ENCODE results near the gene SMURF2.

SMURF2 gene

GRCh38 chr17:64632606-64633005, 29.5 kb downstream of the SMURF2 start:
- POLR2A ChIA-PET = interaction anchor here (0.6 to 1.1 kb wide), 2 partner anchors 29 to 127 kb away, joined by 3 to 4 read pairs; partner anchors contain the start of gene SMURF2
- CTCF ChIA-PET = interaction anchor here (0.6 to 0.7 kb wide), 3 partner anchors 11 to 116 kb away, joined by 3 to 9 read pairs (median 4); no protein-coding TSS in a partner anchor

GRCh38 chr17:64632194-64632593, 29.9 kb downstream of the SMURF2 start:
- DNase-seq (ENCODE audit: extremely low spot score) = no peak
- CTCF ChIA-PET = interaction anchor here (0.6 to 0.7 kb wide), 4 partner anchors 12 to 211 kb away, joined by 3 to 9 read pairs (median 4); no protein-coding TSS in a partner anchor
- no peak for TF ChIP-seq CTBP1 (IDR thresholded peaks at IDR 0.05; ENCODE audit: borderline replicate concordance)
- no peak for TF ChIP-seq ARNT (IDR thresholded peaks at IDR 0.05)
- no peak for TF ChIP-seq BHLHE40 (IDR thresholded peaks at IDR 0.05; ENCODE audit: borderline replicate concordance)
- POLR2A ChIA-PET = interaction anchor here (0.6 to 1.1 kb wide), 2 partner anchors 30 to 127 kb away, joined by 3 to 4 read pairs; partner anchors contain the start of gene SMURF2

More at GRCh38 chr17:64632606-64633005, 29.5 kb downstream of the SMURF2 start:
- no peak for DNase-seq (ENCODE audit: extremely low spot score)
- TF ChIP-seq NFRKB (IDR thresholded peaks at IDR 0.05) (no peak), FOXK2 (IDR thresholded peaks at IDR 0.05) (no peak), SUZ12 (IDR thresholded peaks at IDR 0.05) (no peak), TARDBP (IDR thresholded peaks at IDR 0.05) (no peak), FOXM1 (IDR thresholded peaks at IDR 0.05; ENCODE audit: borderline replicate concordance) (no peak), ELF4 (IDR thresholded peaks at IDR 0.05) (no peak), FOXA1 (IDR thresholded peaks at IDR 0.05) (no peak)

- ChIA-PET POLR2A (interaction anchor here (0.6 to 1.2 kb wide), 4 partner anchors 11 to 125 kb away, joined by 3 read pairs; partner anchors contain the start of gene CEP95), CTCF (no interaction called here)
- no peak for DNase-seq (ENCODE audit: extremely low spot score)
- no peak for TF ChIP-seq SP1 (IDR thresholded peaks at IDR 0.05)
- no peak for TF ChIP-seq FOXK2 (IDR thresholded peaks at IDR 0.05)
- TF ChIP-seq PKNOX1 (IDR thresholded peaks at IDR 0.05) = no peak
- TF ChIP-seq LEF1 (IDR thresholded peaks at IDR 0.05; ENCODE audit: borderline replicate concordance) = no peak
- TF ChIP-seq L3MBTL2 (conservative IDR thresholded peaks at IDR 0.05) = no peak
- TF ChIP-seq TARDBP (IDR thresholded peaks at IDR 0.05) = no peak
- TF ChIP-seq ELF4 (IDR thresholded peaks at IDR 0.05) = no peak
These were observed 31.5 kb downstream of the SMURF2 start for GRCh38 chr17:64630309-64631223.

- ChIA-PET POLR2A (no interaction called here), CTCF (no interaction called here)
- no peak for DNase-seq (ENCODE audit: extremely low spot score)
- TF ChIP-seq SUZ12 (IDR thresholded peaks at IDR 0.05) = no peak
- no peak for TF ChIP-seq ARNT (IDR thresholded peaks at IDR 0.05)
- no peak for TF ChIP-seq HDGF (IDR thresholded peaks at IDR 0.05; ENCODE audit: borderline replicate concordance)
- no peak for TF ChIP-seq NFRKB (IDR thresholded peaks at IDR 0.05)
- no peak for TF ChIP-seq CTBP1 (IDR thresholded peaks at IDR 0.05; ENCODE audit: borderline replicate concordance)
- no peak for TF ChIP-seq ZNF384 (IDR thresholded peaks at IDR 0.05)
- no peak for TF ChIP-seq PKNOX1 (IDR thresholded peaks at IDR 0.05)
- no peak for TF ChIP-seq BHLHE40 (IDR thresholded peaks at IDR 0.05; ENCODE audit: borderline replicate concordance)
- TF ChIP-seq FOXM1 (IDR thresholded peaks at IDR 0.05; ENCODE audit: borderline replicate concordance) = no peak
- no peak for TF ChIP-seq ELF4 (IDR thresholded peaks at IDR 0.05)
- TF ChIP-seq TARDBP (IDR thresholded peaks at IDR 0.05) = no peak
- TF ChIP-seq SP1 (IDR thresholded peaks at IDR 0.05) = no peak
- no peak for TF ChIP-seq FOXA1 (IDR thresholded peaks at IDR 0.05)
- no peak for TF ChIP-seq FOXK2 (IDR thresholded peaks at IDR 0.05)
- TF ChIP-seq LEF1 (IDR thresholded peaks at IDR 0.05; ENCODE audit: borderline replicate concordance) = no peak
- TF ChIP-seq L3MBTL2 (conservative IDR thresholded peaks at IDR 0.05) = no peak
These were observed 33.5 kb downstream of the SMURF2 start for GRCh38 chr17:64628641-64629040.

- ChIA-PET CTCF (interaction anchor here (0.6 kb wide), 1 partner anchor 138 kb away, joined by 3 read pairs; no protein-coding TSS in a partner anchor), POLR2A (no interaction called here)
- no peak for DNase-seq (ENCODE audit: extremely low spot score)
These were observed 34.3 kb downstream of the SMURF2 start for GRCh38 chr17:64627797-64628196.

More at GRCh38 chr17:64627797-64628196, 34.3 kb downstream of the SMURF2 start:
- TF ChIP-seq ZNF384 (IDR thresholded peaks at IDR 0.05) (no peak), NFRKB (IDR thresholded peaks at IDR 0.05) (no peak), TARDBP (IDR thresholded peaks at IDR 0.05) (no peak), HDGF (IDR thresholded peaks at IDR 0.05; ENCODE audit: borderline replicate concordance) (no peak), FOXA1 (IDR thresholded peaks at IDR 0.05) (no peak), FOXK2 (IDR thresholded peaks at IDR 0.05) (no peak), ARNT (IDR thresholded peaks at IDR 0.05) (no peak), FOXM1 (IDR thresholded peaks at IDR 0.05; ENCODE audit: borderline replicate concordance) (no peak), PKNOX1 (IDR thresholded peaks at IDR 0.05) (no peak)
